GM18511 (cell line): ENCODE measurements around the gene APLNR.

Experiments used
- ATAC-seq: cut with Tn5 transposase; IDR thresholded peaks from one replicate; pipeline ENCODE4 v1.9.1; 2021; ENCODE audit warnings: mild to moderate bottlenecking, moderate library complexity; ENCODE audit not compliant: unreplicated experiment

The APLNR gene

DNA sequence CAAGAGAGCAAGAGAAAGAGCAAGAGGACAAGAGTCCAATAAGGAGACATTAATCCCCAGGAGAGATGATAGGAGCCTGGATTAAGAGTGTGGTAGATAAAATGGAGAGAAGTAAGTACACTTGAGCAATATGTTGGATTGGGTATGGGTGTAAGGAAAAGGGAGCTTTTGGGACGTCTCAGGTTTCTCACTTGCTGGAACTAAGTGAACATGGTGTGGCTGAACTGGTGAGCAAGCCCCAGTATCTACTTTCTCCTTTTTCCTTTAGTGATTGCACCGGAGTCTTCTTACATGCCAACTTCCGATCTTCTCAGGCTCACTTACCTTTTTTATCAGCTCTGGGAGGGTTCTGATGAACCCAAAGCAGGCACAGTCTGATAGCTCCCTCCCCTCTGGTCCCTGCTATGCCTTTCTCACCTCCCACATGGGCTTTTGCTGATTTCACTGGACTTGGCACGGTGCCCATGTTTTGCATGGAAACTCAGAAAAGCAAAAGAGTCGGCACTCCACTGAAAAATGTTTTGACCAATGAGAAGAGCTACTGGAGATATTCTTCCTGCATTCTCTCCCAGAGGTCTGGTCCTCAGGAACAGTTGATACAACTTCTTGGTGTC is 14.5 kb upstream of the APLNR start:
- no peak for ATAC-seq

- ATAC-seq: no peak
These were observed 14.0 kb upstream of the APLNR start for GRCh38 chr11:57251037-57251436.

DNA sequence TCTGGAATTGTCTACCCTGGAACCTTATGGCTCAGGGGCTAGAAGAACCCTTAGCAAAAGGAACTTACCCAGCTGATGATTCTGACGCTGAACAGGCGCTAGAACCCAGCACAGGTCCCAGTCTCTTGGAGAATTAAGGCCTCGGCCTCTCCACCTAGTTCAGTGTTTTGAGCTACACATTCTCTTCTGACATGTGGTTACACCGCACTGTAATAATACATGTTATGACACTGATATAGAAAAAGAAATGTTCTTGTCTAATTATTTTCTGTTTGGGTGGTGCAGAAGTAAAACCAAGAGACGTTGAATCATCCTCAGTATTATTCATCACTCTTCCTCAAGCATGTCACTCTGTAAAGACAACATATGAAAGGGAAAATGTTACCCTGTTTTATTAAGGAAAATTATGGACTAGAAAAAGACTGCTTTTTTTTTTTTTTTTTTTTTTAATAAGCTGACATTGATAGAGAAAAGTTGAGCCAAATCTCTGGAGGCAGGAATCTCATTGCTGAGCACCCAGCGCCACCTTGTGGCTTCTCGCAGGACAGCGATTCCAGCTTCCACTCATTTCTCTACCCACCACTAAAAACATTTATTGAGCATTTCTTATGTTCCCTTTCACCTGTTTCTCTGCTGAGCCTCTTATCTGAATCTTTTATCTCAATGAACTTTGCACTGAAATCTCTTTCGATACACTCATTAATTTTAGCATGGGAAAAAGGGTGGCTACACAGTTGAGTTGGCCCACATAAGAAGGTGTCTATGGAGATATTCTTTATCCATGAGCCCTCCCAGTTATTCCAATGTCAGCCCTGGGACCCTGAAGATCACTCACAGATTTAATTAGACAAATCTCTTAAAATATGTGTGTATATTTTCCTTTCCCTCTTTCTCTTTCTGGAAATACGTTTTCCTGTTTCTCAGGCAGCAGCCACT is 12.6 kb upstream of the APLNR start:
- ATAC-seq: peak; percentile 81

- peak; percentile 76 for ATAC-seq
These were observed 11.8 kb upstream of the APLNR start for GRCh38 chr11:57248780-57249383.

- no peak for ATAC-seq
These were observed 7.9 kb upstream of the APLNR start for GRCh38 chr11:57244911-57245310.

GRCh38 chr11:57241353-57241972 is 4.4 kb upstream of the APLNR start:
- no peak for ATAC-seq

DNA sequence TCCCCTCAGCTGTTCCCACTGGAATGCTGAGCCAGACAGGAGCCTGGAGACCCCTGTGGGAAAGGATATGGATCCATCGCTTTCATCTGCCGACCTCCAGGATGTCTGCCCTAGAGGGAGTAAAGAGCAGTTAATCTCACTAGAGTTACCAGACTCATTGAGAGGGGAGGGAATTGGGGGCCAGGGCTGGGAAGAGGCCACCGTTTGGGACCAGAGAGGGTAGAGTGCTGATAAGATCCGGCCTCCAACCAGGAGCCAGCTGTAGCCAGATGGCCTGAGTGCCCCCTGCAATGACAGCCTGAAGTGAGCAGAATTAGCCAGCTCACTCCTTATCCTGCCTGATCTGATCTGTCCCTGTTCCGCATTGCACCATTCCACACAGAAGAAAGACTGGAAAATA is 3.7 kb upstream of the APLNR start:
- no peak for ATAC-seq

GRCh38 chr11:57240007-57240406 is 3.0 kb upstream of the APLNR start:
- ATAC-seq: no peak

DNA sequence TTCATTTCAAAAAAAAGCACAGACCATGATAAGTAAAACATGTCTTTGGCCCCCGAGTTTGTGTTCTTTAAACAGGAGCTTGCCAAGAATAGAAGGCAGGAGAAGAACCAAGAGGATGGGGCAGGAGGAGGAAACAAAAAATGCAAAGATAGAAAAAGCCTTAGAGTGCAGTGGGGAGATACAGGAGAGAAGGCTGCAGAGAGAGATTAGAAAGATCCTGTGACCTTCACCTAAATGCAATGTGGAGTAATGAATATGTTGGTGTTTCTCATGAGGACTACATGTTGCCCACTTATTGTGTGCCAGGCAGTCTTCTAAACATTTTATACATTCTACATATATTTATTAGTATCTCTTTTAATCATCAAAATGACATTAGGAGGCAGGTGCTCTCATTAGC is 2.3 kb upstream of the APLNR start:
- ATAC-seq: no peak

- ATAC-seq: no peak
These were observed 1.0 kb downstream of the APLNR start for GRCh38 chr11:57235761-57236703.

DNA sequence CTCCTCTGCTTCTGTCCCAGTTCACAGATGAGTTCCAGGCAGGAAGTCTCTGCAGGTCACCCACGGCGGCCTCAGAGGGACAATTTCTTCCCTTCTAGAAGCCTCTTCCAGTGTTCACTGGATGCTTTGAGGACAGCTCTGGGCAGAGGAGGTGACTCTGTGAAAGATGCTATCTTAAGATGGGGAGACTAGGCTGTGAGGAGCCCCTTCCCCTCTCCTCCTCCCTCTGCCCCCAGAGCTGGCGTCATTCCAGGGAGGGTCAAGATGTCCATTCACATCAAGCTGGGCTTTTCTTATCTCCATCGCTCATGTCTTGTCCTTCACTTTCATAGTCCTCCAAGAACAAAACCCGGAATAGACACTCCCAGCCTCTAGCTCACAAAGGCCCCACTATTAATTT is 3.3 kb downstream of the APLNR start:
- no peak for ATAC-seq

DNA sequence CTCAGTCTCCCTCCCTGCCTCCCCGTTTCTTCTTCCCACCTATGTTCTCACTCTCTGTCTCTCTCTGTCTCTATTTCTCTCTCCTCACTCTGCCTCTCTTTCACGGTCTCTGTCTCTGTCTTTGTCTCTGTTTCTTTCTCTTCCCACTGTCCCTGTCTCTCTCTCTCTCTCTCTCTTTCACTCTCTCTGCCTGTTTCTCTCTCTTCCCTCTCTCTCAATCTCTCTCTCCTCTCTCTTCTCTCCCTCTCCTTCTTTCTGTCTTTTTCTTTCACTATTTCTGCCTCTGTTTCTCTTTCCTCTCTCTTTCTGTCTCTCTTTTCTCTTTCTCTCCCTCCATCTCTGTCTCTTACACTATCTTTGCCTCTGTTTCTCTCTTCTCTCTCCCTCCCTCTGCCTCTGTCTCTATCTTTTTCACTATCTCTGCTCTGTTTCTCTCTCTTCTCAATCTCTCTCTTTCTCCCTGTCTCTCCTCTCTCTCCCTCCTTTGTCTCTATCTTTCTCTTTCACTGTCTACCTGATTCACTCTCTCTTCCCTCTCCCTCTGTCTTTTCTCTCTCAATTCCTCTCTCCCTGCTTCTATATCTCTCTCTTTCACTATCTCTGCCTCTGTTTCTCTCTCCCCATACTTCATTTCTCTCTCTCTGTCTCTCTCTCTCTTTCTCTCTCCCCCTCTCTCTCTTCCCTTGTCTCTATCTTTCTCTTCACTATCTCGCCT is 5.4 kb downstream of the APLNR start:
- ATAC-seq: no peak

- no peak for ATAC-seq
These were observed 6.1 kb downstream of the APLNR start for GRCh38 chr11:57230791-57231538.

DNA sequence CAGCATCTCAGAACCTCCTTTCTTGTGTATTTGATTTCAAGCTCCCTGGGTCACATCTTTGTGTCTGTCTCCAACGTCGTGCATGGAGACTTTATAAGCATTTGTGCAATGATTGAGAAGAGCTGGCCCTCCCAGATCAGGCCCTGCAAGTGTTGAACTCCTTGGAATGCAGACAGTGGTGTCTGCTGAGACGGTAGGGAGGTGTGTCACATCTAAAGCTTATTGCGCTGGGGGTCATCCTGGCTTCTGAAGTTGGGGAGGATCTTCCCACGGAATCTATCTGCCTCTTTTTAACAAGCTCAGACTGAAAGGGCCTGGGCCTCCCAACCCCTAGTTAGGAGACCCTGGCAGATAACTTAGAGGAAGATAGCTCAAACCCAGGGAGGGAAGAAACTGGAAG is 6.7 kb downstream of the APLNR start:
- no peak for ATAC-seq

GRCh38 chr11:57228600-57228999 is 8.4 kb downstream of the APLNR start:
- ATAC-seq: no peak

- no peak for ATAC-seq
These were observed 12.5 kb downstream of the APLNR start for GRCh38 chr11:57224537-57224936.

DNA sequence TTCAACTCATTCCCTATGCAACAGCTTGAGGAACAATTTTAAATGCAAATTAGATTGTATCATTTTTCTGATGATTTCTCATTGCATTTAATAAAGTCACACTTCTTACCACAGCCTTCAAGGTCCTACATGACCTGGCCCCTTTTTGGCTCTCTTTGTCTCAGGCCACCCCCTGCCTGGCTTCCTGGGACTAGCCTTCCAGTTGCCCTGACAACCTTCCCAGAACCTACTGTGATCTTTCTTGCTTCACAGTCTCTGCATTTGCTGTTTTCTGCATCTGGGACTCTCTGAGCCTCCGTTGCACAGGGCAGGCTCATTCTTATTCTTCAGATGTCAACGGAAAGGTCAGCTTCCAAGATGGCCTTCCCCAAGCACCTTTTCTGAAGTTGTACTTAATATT is 12.9 kb downstream of the APLNR start:
- ATAC-seq: no peak

DNA sequence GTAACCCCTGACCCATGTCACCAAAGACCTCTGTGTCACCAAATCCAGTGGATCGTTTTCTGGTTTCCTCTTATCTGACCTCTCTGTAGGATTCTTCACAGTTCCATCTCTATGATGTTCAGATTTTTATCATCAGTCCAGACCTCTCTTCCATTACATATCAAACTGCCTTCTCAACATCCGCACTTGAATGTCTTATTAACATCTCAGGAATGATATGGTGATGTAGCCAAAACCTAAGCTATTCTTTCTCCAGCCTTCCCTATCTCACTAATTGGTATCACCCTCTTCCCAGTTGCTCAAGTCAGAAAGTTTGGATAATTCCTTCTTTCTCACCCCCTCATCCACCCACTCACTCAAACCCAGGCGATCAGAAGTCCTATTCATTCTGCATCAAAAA is 13.4 kb downstream of the APLNR start:
- ATAC-seq: no peak

DNA sequence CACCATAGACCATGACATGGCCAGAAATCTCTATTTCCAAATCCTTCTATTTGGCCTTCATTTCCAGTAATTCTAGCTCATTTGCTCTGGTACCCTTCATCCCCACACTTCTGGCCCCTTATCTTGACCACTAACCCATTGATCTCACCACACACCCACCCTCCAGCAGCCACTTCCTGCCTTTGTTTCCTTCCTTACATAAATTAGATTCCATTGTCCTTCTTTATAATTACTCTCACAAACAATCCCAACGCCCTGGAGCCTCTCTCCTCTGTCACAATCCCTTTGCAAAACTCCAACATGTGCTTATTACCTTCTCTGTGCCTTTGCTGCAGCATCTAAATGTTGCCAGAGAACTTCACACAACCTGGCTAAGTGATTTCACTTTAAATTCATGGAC is 14.8 kb downstream of the APLNR start:
- no peak for ATAC-seq
